PFSK-1 (cell line): ENCODE measurements around the gene TMEM154.

Source experiments
- FOXP2 ChIP-seq: optimal IDR thresholded peaks from 2 replicates; pipeline ENCODE3; 2011; ENCODE audit warnings: borderline replicate concordance, control low read depth, inconsistent platforms; ENCODE audit not compliant: insufficient read depth; ENCODE audit errors: extremely low read length, extremely low read depth
- POLR2AphosphoS5 ChIP-seq: IDR thresholded peaks from 2 replicates; pipeline ENCODE4 v1.6.1; 2012; ENCODE audit warnings: low read depth, mild to moderate bottlenecking, control low read depth, low read length, moderate library complexity
- SIN3A ChIP-seq: IDR thresholded peaks from 2 replicates; pipeline ENCODE4 v1.6.1; 2012; ENCODE audit warnings: mild to moderate bottlenecking, low read length, moderate library complexity, borderline replicate concordance; ENCODE audit not compliant: insufficient read depth
- TAF1 ChIP-seq: IDR thresholded peaks from 2 replicates; pipeline ENCODE4 v1.6.1; 2012; ENCODE audit warnings: low read length, control low read depth, borderline replicate concordance; ENCODE audit not compliant: insufficient read depth
- TF ChIP-seq, protein P1 (sequence below), 2 experiments: IDR thresholded peaks; 2 replicates each; pipeline versions ENCODE4 v1.6.1 to v1.8.0; 2011 to 2012; ENCODE audit warnings: low read depth in 2 of 2, low read length in 2 of 2, control low read depth in 1 of 2, inconsistent platforms in 1 of 2, mild to moderate bottlenecking in 1 of 2, moderate library complexity in 1 of 2; ENCODE audit not compliant: insufficient read depth in 1 of 2

TMEM154 gene

DNA sequence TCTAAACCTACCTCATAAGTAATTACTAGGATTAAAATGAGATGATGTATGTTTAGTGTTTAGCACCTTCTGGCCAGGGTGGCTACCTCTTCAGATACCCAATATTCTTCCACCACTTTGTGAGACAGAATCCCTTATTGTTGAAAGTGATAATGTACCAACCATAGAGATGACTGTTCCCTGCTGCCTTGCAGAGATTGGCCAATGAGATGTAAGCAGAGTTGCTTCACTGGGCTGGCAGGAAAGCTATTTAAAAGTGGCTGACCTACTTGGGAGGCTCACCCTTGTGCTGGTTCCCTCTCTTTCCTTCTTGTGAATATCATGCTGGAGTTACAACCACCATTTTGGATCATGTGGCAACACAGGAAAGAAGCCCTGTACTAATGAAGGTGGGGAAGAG is 58.9 kb downstream of the TMEM154 start:
- TF ChIP-seq POLR2AphosphoS5 (no peak), TAF1 (no peak), SIN3A (no peak), FOXP2 (no peak)
- TF ChIP-seq, protein P1, sequence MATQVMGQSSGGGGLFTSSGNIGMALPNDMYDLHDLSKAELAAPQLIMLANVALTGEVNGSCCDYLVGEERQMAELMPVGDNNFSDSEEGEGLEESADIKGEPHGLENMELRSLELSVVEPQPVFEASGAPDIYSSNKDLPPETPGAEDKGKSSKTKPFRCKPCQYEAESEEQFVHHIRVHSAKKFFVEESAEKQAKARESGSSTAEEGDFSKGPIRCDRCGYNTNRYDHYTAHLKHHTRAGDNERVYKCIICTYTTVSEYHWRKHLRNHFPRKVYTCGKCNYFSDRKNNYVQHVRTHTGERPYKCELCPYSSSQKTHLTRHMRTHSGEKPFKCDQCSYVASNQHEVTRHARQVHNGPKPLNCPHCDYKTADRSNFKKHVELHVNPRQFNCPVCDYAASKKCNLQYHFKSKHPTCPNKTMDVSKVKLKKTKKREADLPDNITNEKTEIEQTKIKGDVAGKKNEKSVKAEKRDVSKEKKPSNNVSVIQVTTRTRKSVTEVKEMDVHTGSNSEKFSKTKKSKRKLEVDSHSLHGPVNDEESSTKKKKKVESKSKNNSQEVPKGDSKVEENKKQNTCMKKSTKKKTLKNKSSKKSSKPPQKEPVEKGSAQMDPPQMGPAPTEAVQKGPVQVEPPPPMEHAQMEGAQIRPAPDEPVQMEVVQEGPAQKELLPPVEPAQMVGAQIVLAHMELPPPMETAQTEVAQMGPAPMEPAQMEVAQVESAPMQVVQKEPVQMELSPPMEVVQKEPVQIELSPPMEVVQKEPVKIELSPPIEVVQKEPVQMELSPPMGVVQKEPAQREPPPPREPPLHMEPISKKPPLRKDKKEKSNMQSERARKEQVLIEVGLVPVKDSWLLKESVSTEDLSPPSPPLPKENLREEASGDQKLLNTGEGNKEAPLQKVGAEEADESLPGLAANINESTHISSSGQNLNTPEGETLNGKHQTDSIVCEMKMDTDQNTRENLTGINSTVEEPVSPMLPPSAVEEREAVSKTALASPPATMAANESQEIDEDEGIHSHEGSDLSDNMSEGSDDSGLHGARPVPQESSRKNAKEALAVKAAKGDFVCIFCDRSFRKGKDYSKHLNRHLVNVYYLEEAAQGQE (IDR thresholded peaks at IDR 0.05; ENCODE audit: insufficient read depth in 1 of 2, low read depth in 2 of 2, low read length in 2 of 2), result no peak

DNA sequence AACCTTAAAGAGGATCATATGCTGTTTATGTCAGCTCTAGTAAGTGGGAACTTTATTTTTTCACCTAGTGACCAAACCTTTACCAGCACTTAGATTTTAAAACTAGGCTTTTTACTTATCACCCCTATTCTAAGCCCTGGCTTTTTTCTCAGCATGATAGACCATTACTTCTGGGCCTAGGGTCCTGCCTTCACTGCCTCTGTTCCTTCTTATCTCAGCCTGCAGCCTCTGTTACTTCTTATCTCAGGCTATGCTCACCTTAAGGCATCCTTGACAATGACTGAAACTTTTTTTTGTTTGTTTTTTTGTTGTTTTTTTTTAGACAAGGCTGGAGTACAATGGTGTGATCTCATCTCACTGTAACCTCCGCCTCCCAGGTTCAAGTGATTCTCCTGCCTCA is 59.6 kb downstream of the TMEM154 start:
- TF ChIP-seq TAF1, result no peak
- TF ChIP-seq POLR2AphosphoS5, result no peak
- TF ChIP-seq SIN3A, result no peak
- TF ChIP-seq FOXP2, result no peak
- TF ChIP-seq, protein P1 (IDR thresholded peaks at IDR 0.05; ENCODE audit: insufficient read depth in 1 of 2, low read depth in 2 of 2, low read length in 2 of 2), result no peak

DNA sequence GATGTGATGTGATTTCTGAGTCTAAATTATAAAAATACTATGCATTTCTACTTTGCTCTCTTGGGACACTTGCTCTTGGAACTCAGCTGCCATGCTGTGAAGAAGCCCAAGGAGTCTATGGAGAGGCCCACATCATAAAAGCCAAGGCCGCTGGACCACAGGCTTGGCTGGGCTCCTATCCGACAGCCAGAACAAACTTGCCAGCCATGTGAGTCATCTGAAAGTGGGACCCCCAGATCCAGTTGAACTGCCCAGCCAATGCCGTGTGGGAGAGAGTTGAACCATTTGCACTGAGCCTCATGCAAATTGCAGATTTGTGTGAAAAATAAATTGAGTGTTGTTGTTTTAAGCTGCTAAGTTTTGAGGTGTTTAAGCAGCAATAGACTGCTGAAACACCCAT is 60.2 kb downstream of the TMEM154 start:
- TF ChIP-seq FOXP2, result no peak
- TF ChIP-seq, protein P1 (IDR thresholded peaks at IDR 0.05; ENCODE audit: insufficient read depth in 1 of 2, low read depth in 2 of 2, low read length in 2 of 2), result no peak
- no peak for TF ChIP-seq TAF1
- no peak for TF ChIP-seq POLR2AphosphoS5
- no peak for TF ChIP-seq SIN3A

- no peak for TF ChIP-seq FOXP2
- no peak for TF ChIP-seq TAF1
- TF ChIP-seq POLR2AphosphoS5, result no peak
- TF ChIP-seq, protein P1 (IDR thresholded peaks at IDR 0.05; ENCODE audit: insufficient read depth in 1 of 2, low read depth in 2 of 2, low read length in 2 of 2), result no peak
- no peak for TF ChIP-seq SIN3A
Measured at GRCh38 chr4:152618971-152619370, 60.8 kb downstream of the TMEM154 start.

GRCh38 chr4:152616804-152617203 is 63.0 kb downstream of the TMEM154 start:
- TF ChIP-seq TAF1 (no peak), FOXP2 (no peak)
